Measurements from ENCODE around the gene EFL1.
A peak's percentile ranks its signal among the peaks of the same experiment; 100 is the strongest.

The EFL1 gene

GRCh38 chr15:82159922-82160321 lies 102.6 kb downstream of the EFL1 start:
- peak; percentile 12 for DNase-seq (ENCODE audit: low read depth, low spot score)

- DNase-seq (ENCODE audit: low read depth, low spot score): no peak
Measured at GRCh38 chr15:82158811-82159210, 103.7 kb downstream of the EFL1 start.

- DNase-seq (ENCODE audit: low read depth, low spot score): no peak
Measured at GRCh38 chr15:82150645-82151044, 111.9 kb downstream of the EFL1 start.

GRCh38 chr15:82146990-82147461 lies 115.5 kb downstream of the EFL1 start:
- DNase-seq (ENCODE audit: low read depth, low spot score): no peak

GRCh38 chr15:82146576-82146975 lies 116.0 kb downstream of the EFL1 start:
- no peak for DNase-seq (ENCODE audit: low read depth, low spot score)

- no peak for DNase-seq (ENCODE audit: low read depth, low spot score)
Measured at GRCh38 chr15:82143390-82144385, 118.8 kb downstream of the EFL1 start.

- no peak for DNase-seq (ENCODE audit: low read depth, low spot score)
Measured at GRCh38 chr15:82140886-82141285, 121.6 kb downstream of the EFL1 start.

GRCh38 chr15:82139823-82140268 lies 122.7 kb downstream of the EFL1 start:
- no peak for DNase-seq (ENCODE audit: low read depth, low spot score)

GRCh38 chr15:82138306-82138705 lies 124.2 kb downstream of the EFL1 start:
- no peak for DNase-seq (ENCODE audit: low read depth, low spot score)

- DNase-seq (ENCODE audit: low read depth, low spot score): no peak
Measured at GRCh38 chr15:82137261-82137660, 125.3 kb downstream of the EFL1 start.

- DNase-seq (ENCODE audit: low read depth, low spot score): no peak
Measured at GRCh38 chr15:82136120-82136519, 126.4 kb downstream of the EFL1 start.

GRCh38 chr15:82135638-82136037 lies 126.9 kb downstream of the EFL1 start:
- DNase-seq (ENCODE audit: low read depth, low spot score): no peak

- DNase-seq (ENCODE audit: low read depth, low spot score): no peak
Measured at GRCh38 chr15:82134461-82134860, 128.1 kb downstream of the EFL1 start.

- no peak for DNase-seq (ENCODE audit: low read depth, low spot score)
Measured at GRCh38 chr15:82133251-82133650, 129.3 kb downstream of the EFL1 start.

GRCh38 chr15:82132742-82133141 lies 129.8 kb downstream of the EFL1 start:
- DNase-seq (ENCODE audit: low read depth, low spot score): no peak

- no peak for DNase-seq (ENCODE audit: low read depth, low spot score)
Measured at GRCh38 chr15:82132096-82132495, 130.4 kb downstream of the EFL1 start.

- DNase-seq (ENCODE audit: low read depth, low spot score): no peak
Measured at GRCh38 chr15:82130248-82130647, 132.3 kb downstream of the EFL1 start.

GRCh38 chr15:82129761-82130160 lies 132.8 kb downstream of the EFL1 start:
- no peak for DNase-seq (ENCODE audit: low read depth, low spot score)

- DNase-seq (ENCODE audit: low read depth, low spot score): no peak
Measured at GRCh38 chr15:82129149-82129692, 133.3 kb downstream of the EFL1 start.

- no peak for DNase-seq (ENCODE audit: low read depth, low spot score)
Measured at GRCh38 chr15:82128401-82129148, 134.0 kb downstream of the EFL1 start.

GRCh38 chr15:82127581-82127980 lies 135.0 kb downstream of the EFL1 start:
- no peak for DNase-seq (ENCODE audit: low read depth, low spot score)

GRCh38 chr15:82126346-82126745 lies 136.2 kb downstream of the EFL1 start:
- no peak for DNase-seq (ENCODE audit: low read depth, low spot score)

All from iPS DF 19.7 (cell line).